Kidney (tissue), 14 donors: ENCODE results near the gene SURF1. TPM values are rescaled to one million over a fixed set of nuclear protein-coding genes. Genes with fewer than 3 reads are reported as not detected.
"Not testable (repeated sequence)": the region's sequence is repeated elsewhere in the genome, so short reads cannot be mapped to it uniquely, and the experiment has no call there.

Experiments
- DNase-seq, 5 donors: peaks; one replicate each; pipeline ENCODE4 v3.0.0-alpha.2; 2013 to 2020
- FAIRE-seq: peaks from 2 replicates; lab custom pipeline; 2012; peaks lifted over from hg19 to GRCh38; lab: Jason Lieb, UNC
- H3K27ac ChIP-seq, 2 donors: one replicate each; pipeline ENCODE4 v1.7.0; 2013; ENCODE audit warnings: low read depth in 2 of 2, low read length in 2 of 2, inconsistent platforms in 1 of 2
- H3K27me3 ChIP-seq: one replicate; pipeline ENCODE4 v1.7.1; 2013; ENCODE audit warnings: low read length, inconsistent platforms; ENCODE audit not compliant: control insufficient read depth, insufficient read depth
- H3K36me3 ChIP-seq, 3 donors: one replicate each; pipeline versions ENCODE4 v1.7.0 to v1.7.1; 2013; ENCODE audit warnings: low read length in 3 of 3, control low read depth in 1 of 3, inconsistent platforms in 1 of 3; ENCODE audit not compliant: insufficient read depth in 3 of 3, control insufficient read depth in 2 of 3
- H3K4me1 ChIP-seq, 3 donors: one replicate each; pipeline versions ENCODE4 v1.7.0 to v1.7.1; 2013; ENCODE audit warnings: low read length in 3 of 3, inconsistent platforms in 1 of 3, low read depth in 1 of 3; ENCODE audit not compliant: control insufficient read depth in 2 of 3, insufficient read depth in 2 of 3
- H3K4me3 ChIP-seq, 3 donors: one replicate each; pipeline versions ENCODE4 v1.7.0 to v1.8.1; 2013; ENCODE audit warnings: low read length in 3 of 3, control low read depth in 1 of 3, inconsistent platforms in 1 of 3
- H3K9ac ChIP-seq, 3 donors: one replicate each; pipeline versions ENCODE4 v1.7.0 to v1.7.1; 2013; ENCODE audit warnings: low read length in 3 of 3, control low read depth in 1 of 3, inconsistent platforms in 1 of 3
- H3K9me3 ChIP-seq, 3 donors: one replicate each; pipeline versions ENCODE4 v1.7.0 to v1.7.1; 2013; ENCODE audit warnings: low read length in 3 of 3, control low read depth in 1 of 3, inconsistent platforms in 1 of 3; ENCODE audit not compliant: control insufficient read depth in 2 of 3, insufficient read depth in 1 of 3
- CTCF ChIP-seq: IDR thresholded peaks from 3 replicates; pipeline ENCODE4 v1.5.1; 2012; ENCODE audit warnings: mild to moderate bottlenecking, moderate library complexity, borderline replicate concordance; ENCODE audit not compliant: insufficient read depth; ENCODE audit errors: extremely low read depth
- intact Hi-C: fragments of 100-400 bp; cut with DNase I; formaldehyde crosslinking; loops from one replicate; pipeline ENCODE4 v1.11.1; 2022
- polyA plus RNA-seq: library from polyadenylated mRNA; stranded (reverse); fragments of 350-450 nt; fragmentation: Illumina TruSeq; extraction: RNeasy Lipid Tissue Mini Kit (QIAGEN cat#74804); gene quantifications from one replicate; pipeline ENCODE4 v1.2.3, GENCODE V29; 2014; ENCODE audit warnings: low read depth, low replicate concordance; ENCODE audit not compliant: insufficient read depth
- total RNA-seq: library from RNA; stranded (reverse); fragmentation: NEBNext Ultra II Directional; extraction: Animal tissue kit (Norgen Biotek cat#: 25700); gene quantifications from one replicate; pipeline ENCODE4 v1.2.1, GENCODE V29; 2021
- donor health status: control.
- donor health status: control.
- donor health status: control.
- donor health status: control.
- donor health status: control.
- donor health status: DM: yes; HTN: yes; CAD: no.
- donor health status: Normal renal cell carcinoma (clear cell type).

Gene SURF1
- total and polyA plus RNA-seq, 2 donors from 2014 or later: 45.0 to 165 TPM

GRCh38 chr9:133378408-133378962, 22.2 kb upstream of the SURF1 start:
- DNase-seq: no peak
- Histone ChIP-seq H3K27me3 (no peaks in the 10 kb centered on the region), H3K4me3 (no peak overlapping the region), H3K4me1 (no peaks in the 10 kb centered on the region), H3K27ac (no peak overlapping the region), H3K9ac (no peak overlapping the region), H3K36me3 (peaks cover 0 to 3% (median 0%) of the 10 kb centered on the region in 3 donors), H3K9me3 (peaks cover 0 to 4% (median 3%) of the 10 kb centered on the region in 3 donors)
- intact Hi-C loops: no loop called here
- TF ChIP-seq CTCF: no peak
- no peak for FAIRE-seq

- intact Hi-C loops: no loop called here
- FAIRE-seq: no peak
- no peak overlapping the region for H3K9ac ChIP-seq
Measured at GRCh38 chr9:133377721-133378216, 21.5 kb upstream of the SURF1 start.

GRCh38 chr9:133377280-133377679, 21.0 kb upstream of the SURF1 start:
- DNase-seq, H3K27me3 ChIP-seq, H3K27ac ChIP-seq, H3K9me3 ChIP-seq, intact Hi-C loops, H3K36me3 ChIP-seq, FAIRE-seq, H3K4me3 ChIP-seq, H3K9ac ChIP-seq: not testable (repeated sequence)
- H3K4me1 ChIP-seq: peaks cover 0 to 10% (median 4%) of the 10 kb centered on the region in 3 donors

More at GRCh38 chr9:133377721-133378216, 21.5 kb upstream of the SURF1 start:
- TF ChIP-seq CTCF: no peak
- peaks cover 0 to 2% (median 0%) of the 10 kb centered on the region in 3 donors for H3K36me3 ChIP-seq
- H3K27ac ChIP-seq: no peak overlapping the region
- peaks cover 0 to 6% (median 0%) of the 10 kb centered on the region in 3 donors for H3K4me1 ChIP-seq
- no peak for DNase-seq
- H3K4me3 ChIP-seq: no peak overlapping the region
- H3K27me3 ChIP-seq: no peaks in the 10 kb centered on the region
- H3K9me3 ChIP-seq: peaks cover 0 to 3% (median 0%) of the 10 kb centered on the region in 3 donors

- Histone ChIP-seq H3K9me3 (peaks cover 0 to 3% (median 0%) of the 10 kb centered on the region in 3 donors), H3K9ac (peak within 1 kb of the TSS; percentile 79 to 98 (median 92)), H3K4me1 (peaks cover 0 to 23% (median 14%) of the 10 kb centered on the region in 3 donors), H3K27ac (peak within 1 kb of the TSS; percentile 77 to 89), H3K4me3 (peak within 1 kb of the TSS; percentile 77 to 95 (median 87)), H3K36me3 (peaks cover 0 to 6% (median 2%) of the 10 kb centered on the region in 3 donors), H3K27me3 (no peaks in the 10 kb centered on the region)
- intact Hi-C loops: no loop called here
- FAIRE-seq (no peak), DNase-seq (peak; percentile 97 to 99 (median 98))
- TF ChIP-seq CTCF: no peak
Measured at GRCh38 chr9:133375724-133376654, 19.7 kb upstream of the SURF1 start, which contains the start of the genes STKLD1 and SURF4. Gene STKLD1 (plus strand): TSS chr9:133376366. CDS start chr9:133376474, 108 bp downstream. Gene SURF4 (minus strand): TSS chr9:133376060. CDS start chr9:133375969, 91 bp downstream.
